MCF 10A (cell line): Measurements from ENCODE around the gene SORBS1. TPM values are rescaled to one million over a fixed set of nuclear protein-coding genes. Genes with fewer than 3 reads are reported as not detected.

Source experiments
- BruUV-seq: library from RNA; stranded (reverse); fragments of 400-500 nt; replicated peaks from 2 replicates; lab custom pipeline; 2021; lab: Mats Ljungman, UMichigan
- CTCF ChIA-PET: fragments of 300-600 bp; sonication (Branson Sonifier 250); formaldehyde crosslinking; extraction: SDS; loops from one replicate; lab custom pipeline; 2021; ENCODE audit warnings: antibody characterized with exemption, inconsistent platforms; lab: Yijun Ruan, JAX
- POLR2A ChIA-PET: fragments of 300-600, 350-650 bp; sonication (Branson Sonifier 250); formaldehyde crosslinking; extraction: SDS; loops from one replicate; lab custom pipeline; 2020; ENCODE audit warnings: antibody characterized with exemption, inconsistent platforms; lab: Yijun Ruan, JAX
- DNase-seq: peaks from one replicate; pipeline ENCODE4 v3.0.0-alpha.2; 2018; ENCODE audit not compliant: unreplicated experiment
- H3K27ac Mint-ChIP-seq: one replicate; pipeline ENCODE4 v1.8.0; 2022; ENCODE audit warnings: mild to moderate bottlenecking, low read depth, mixed read lengths; ENCODE audit not compliant: unreplicated experiment
- H3K27me3 Mint-ChIP-seq: one replicate; pipeline ENCODE4 v1.8.0; 2022; ENCODE audit warnings: mixed read lengths; ENCODE audit not compliant: insufficient read depth, unreplicated experiment
- H3K36me3 Mint-ChIP-seq: one replicate; pipeline ENCODE4 v1.8.0; 2022; ENCODE audit warnings: mild to moderate bottlenecking, moderate library complexity, mixed read lengths; ENCODE audit not compliant: insufficient read depth, unreplicated experiment
- H3K4me1 Mint-ChIP-seq: one replicate; pipeline ENCODE4 v1.8.0; 2022; ENCODE audit warnings: mixed read lengths; ENCODE audit not compliant: insufficient read depth, unreplicated experiment
- H3K4me3 Mint-ChIP-seq: one replicate; pipeline ENCODE4 v1.8.0; 2022; ENCODE audit warnings: mild to moderate bottlenecking, moderate library complexity, mixed read lengths; ENCODE audit not compliant: unreplicated experiment
- H3K9me3 Mint-ChIP-seq: one replicate; pipeline ENCODE4 v1.8.0; 2022; ENCODE audit warnings: mixed read lengths; ENCODE audit not compliant: unreplicated experiment
- intact Hi-C: fragments of 100-400 bp; cut with micrococcal nuclease; formaldehyde crosslinking; loops from 2 replicates; pipeline ENCODE4 v1.14.1; 2022
- total RNA-seq: library from RNA; stranded (reverse); gene quantifications from 2 replicates; pipeline ENCODE4 v1.2.3, GENCODE V29; 2022
- TF ChIP-seq, protein P1 (sequence below): fragments of 200-600 bp; IDR thresholded peaks from one replicate; pipeline ENCODE4 v1.8.0; 2022; ENCODE audit warnings: antibody characterized with exemption, mild to moderate bottlenecking; ENCODE audit not compliant: unreplicated experiment

SORBS1 gene
- total RNA-seq, 1 experiment from 2014 or later: 1.0 TPM

DNA sequence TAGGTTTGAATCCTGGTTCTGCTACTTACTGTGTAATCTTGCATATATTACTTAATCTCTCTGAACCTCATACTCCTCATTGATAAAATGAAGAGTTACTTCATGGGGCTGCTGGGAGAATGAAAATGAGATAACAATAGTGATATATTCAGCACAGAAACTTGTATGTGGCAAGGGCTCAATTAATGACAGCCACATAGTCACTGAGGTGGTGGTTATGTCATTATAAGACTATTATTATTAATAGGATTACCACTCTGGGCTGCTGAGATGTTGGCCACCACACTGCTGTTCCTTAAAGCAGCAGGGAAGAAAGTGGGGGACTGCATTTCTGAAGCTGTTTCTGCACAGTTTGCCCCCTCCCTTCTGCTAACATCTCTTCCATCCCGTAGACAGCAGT lies 170.0 kb downstream of the SORBS1 start:
- Mint-ChIP-seq H3K4me1 (peaks cover 17% of the 10 kb centered on the region), H3K27me3 (no peaks in the 10 kb centered on the region), H3K36me3 (no peaks in the 10 kb centered on the region), H3K4me3 (no peak overlapping the region), H3K9me3 (no peaks in the 10 kb centered on the region), H3K27ac (no peak overlapping the region)
- POLR2A ChIA-PET: no interaction called here
- CTCF ChIA-PET: interaction anchor here (0.8 to 1.1 kb wide), 3 partner anchors 16 to 211 kb away, joined by 3 to 5 read pairs (median 4); no protein-coding TSS in a partner anchor
- BruUV-seq: no TSS peak
- TF ChIP-seq, protein P1, sequence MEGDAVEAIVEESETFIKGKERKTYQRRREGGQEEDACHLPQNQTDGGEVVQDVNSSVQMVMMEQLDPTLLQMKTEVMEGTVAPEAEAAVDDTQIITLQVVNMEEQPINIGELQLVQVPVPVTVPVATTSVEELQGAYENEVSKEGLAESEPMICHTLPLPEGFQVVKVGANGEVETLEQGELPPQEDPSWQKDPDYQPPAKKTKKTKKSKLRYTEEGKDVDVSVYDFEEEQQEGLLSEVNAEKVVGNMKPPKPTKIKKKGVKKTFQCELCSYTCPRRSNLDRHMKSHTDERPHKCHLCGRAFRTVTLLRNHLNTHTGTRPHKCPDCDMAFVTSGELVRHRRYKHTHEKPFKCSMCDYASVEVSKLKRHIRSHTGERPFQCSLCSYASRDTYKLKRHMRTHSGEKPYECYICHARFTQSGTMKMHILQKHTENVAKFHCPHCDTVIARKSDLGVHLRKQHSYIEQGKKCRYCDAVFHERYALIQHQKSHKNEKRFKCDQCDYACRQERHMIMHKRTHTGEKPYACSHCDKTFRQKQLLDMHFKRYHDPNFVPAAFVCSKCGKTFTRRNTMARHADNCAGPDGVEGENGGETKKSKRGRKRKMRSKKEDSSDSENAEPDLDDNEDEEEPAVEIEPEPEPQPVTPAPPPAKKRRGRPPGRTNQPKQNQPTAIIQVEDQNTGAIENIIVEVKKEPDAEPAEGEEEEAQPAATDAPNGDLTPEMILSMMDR: no peak
- intact Hi-C loops: no loop called here
- DNase-seq: no peak

DNA sequence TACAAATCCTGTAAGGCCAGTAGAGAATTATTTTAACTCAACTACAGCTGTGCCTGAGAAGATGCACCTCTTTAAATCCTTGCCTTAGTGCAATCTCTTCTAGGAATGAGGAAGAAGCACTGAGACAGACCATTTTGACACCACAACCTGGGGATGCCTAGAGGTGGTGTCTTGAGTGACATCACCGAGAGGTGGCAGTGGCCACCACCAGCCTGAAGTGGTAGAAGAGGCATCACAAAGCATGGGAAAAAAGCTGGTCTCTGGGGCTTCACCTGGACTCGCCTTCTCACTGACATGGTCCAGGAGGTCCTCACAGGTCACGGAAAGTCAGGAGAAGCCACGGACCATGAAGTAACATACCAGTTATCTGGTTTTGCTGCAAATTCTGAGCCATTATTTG lies 171.2 kb downstream of the SORBS1 start:
- ChIA-PET POLR2A (interaction anchor here (0.6 kb wide), 1 partner anchor 205 kb away, joined by 3 read pairs; no protein-coding TSS in a partner anchor), CTCF (interaction anchor here (0.5 to 7.9 kb wide), 8 partner anchors 15 to 211 kb away, joined by 3 to 100 read pairs (median 4); no protein-coding TSS in a partner anchor)
- Mint-ChIP-seq H3K27ac (no peak overlapping the region), H3K4me3 (no peak overlapping the region), H3K9me3 (no peaks in the 10 kb centered on the region), H3K27me3 (no peaks in the 10 kb centered on the region), H3K36me3 (no peaks in the 10 kb centered on the region), H3K4me1 (peaks cover 16% of the 10 kb centered on the region)
- BruUV-seq: no TSS peak
- DNase-seq: no peak
- intact Hi-C loops: no loop called here
- TF ChIP-seq, protein P1: no peak

DNA sequence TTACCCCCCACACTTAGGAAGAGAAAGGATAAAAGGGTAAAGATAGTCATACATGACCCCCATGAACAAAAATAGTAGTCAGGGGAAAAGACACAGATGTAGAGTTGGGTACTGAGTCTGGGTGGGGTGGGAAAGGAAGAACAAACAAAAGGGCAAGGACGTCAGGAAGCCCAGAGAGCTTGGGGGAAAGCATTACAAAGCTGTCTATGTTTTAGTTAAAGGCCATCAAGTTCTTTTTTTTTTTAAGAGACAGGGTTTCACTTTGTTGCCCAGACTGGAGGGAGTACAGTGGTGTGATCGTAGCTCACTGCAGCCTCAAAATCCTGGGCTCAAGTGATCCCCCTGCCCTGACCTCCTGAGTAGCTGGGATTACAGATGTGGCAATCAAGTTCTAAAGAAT lies 172.0 kb downstream of the SORBS1 start:
- H3K36me3 Mint-ChIP-seq: no peaks in the 10 kb centered on the region
- POLR2A ChIA-PET: interaction anchor here (0.6 to 1.1 kb wide), 2 partner anchors 204 to 216 kb away, joined by 3 read pairs; no protein-coding TSS in a partner anchor
- no peaks in the 10 kb centered on the region for H3K9me3 Mint-ChIP-seq
- intact Hi-C loops: no loop called here
- no peak overlapping the region for H3K4me3 Mint-ChIP-seq
- TF ChIP-seq, protein P1: no peak
- BruUV-seq: no TSS peak
- H3K4me1 Mint-ChIP-seq: peaks cover 8% of the 10 kb centered on the region
- CTCF ChIA-PET: interaction anchor here (0.5 to 7.9 kb wide), 11 partner anchors 14 to 891 kb away, joined by 3 to 100 read pairs (median 4); no protein-coding TSS in a partner anchor
- no peaks in the 10 kb centered on the region for H3K27me3 Mint-ChIP-seq
- no peak for DNase-seq
- no peak overlapping the region for H3K27ac Mint-ChIP-seq

DNA sequence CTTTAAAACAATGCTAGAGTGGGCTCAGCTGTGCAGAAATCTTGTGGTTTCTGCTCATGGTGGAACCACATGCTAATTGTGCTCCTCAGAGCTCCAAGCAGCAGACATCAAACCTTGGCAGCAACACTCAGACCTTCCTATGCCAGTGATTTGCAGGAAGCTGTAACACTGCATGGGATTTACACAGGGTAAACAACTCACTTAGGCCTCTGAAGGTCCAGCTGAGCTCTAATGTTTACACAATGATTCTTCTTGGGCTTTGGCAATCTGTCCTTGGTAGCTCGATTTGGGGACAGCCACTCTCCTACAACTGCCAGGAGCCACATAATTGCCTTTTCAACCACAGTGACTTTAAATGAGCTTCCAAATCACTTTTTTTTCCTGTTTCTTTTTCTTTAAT lies 172.6 kb downstream of the SORBS1 start:
- CTCF ChIA-PET: interaction anchor here (0.5 to 7.9 kb wide), 8 partner anchors 14 to 1168 kb away, joined by 3 to 100 read pairs (median 4); no protein-coding TSS in a partner anchor
- intact Hi-C loops: no loop called here

More for the DNA sequence above, 172.6 kb downstream of the SORBS1 start:
- DNase-seq: no peak
- TF ChIP-seq, protein P1: no peak
- Mint-ChIP-seq H3K36me3 (no peaks in the 10 kb centered on the region), H3K27ac (no peak overlapping the region), H3K27me3 (no peaks in the 10 kb centered on the region), H3K4me1 (peaks cover 1% of the 10 kb centered on the region), H3K4me3 (no peak overlapping the region), H3K9me3 (no peaks in the 10 kb centered on the region)
- POLR2A ChIA-PET: interaction anchor here (1.1 kb wide), 1 partner anchor 216 kb away, joined by 3 read pairs; no protein-coding TSS in a partner anchor
- no TSS peak for BruUV-seq
